ENCODE measurements around the gene CEL.
"Not testable (repeated sequence)": the region's sequence is repeated elsewhere in the genome, so short reads cannot be mapped to it uniquely, and the experiment has no call there.

DNA sequence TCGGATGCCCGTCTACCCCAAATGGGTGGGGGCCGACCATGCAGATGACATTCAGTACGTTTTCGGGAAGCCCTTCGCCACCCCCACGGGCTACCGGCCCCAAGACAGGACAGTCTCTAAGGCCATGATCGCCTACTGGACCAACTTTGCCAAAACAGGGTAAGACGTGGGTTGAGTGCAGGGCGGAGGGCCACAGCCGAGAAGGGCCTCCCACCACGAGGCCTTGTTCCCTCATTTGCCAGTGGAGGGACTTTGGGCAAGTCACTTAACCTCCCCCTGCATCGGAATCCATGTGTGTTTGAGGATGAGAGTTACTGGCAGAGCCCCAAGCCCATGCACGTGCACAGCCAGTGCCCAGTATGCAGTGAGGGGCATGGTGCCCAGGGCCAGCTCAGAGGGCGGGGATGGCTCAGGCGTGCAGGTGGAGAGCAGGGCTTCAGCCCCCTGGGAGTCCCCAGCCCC lies 8.8 kb downstream of the CEL start:
- TF ChIP-seq, protein P1, sequence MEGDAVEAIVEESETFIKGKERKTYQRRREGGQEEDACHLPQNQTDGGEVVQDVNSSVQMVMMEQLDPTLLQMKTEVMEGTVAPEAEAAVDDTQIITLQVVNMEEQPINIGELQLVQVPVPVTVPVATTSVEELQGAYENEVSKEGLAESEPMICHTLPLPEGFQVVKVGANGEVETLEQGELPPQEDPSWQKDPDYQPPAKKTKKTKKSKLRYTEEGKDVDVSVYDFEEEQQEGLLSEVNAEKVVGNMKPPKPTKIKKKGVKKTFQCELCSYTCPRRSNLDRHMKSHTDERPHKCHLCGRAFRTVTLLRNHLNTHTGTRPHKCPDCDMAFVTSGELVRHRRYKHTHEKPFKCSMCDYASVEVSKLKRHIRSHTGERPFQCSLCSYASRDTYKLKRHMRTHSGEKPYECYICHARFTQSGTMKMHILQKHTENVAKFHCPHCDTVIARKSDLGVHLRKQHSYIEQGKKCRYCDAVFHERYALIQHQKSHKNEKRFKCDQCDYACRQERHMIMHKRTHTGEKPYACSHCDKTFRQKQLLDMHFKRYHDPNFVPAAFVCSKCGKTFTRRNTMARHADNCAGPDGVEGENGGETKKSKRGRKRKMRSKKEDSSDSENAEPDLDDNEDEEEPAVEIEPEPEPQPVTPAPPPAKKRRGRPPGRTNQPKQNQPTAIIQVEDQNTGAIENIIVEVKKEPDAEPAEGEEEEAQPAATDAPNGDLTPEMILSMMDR (IDR thresholded peaks at IDR 0.05): not testable (repeated sequence)
- not testable (repeated sequence) for TF ChIP-seq POLR2A (IDR thresholded peaks at IDR 0.05)

Measured in testis (tissue), 2 donors.